HEK293 (cell line): ENCODE results near the gene CNIH1.

Experiments
- CTCF ChIP-seq: fragments of 450-650 bp; formaldehyde crosslinking; IDR thresholded peaks from 2 replicates; pipeline ENCODE4 v1.5.1; 2016; ENCODE audit warnings: missing biosample characterization, missing genetic modification characterization
- ZNF155 ChIP-seq: fragments of 450-650 bp; formaldehyde crosslinking; IDR thresholded peaks from 2 replicates; pipeline ENCODE4 v1.5.1; 2016; ENCODE audit warnings: missing biosample characterization, missing genetic modification characterization
- ZNF626 ChIP-seq: fragments of 450-650 bp; sonication (Bioruptor Pico); formaldehyde crosslinking; IDR thresholded peaks from 2 replicates; pipeline ENCODE4 v1.5.1; 2018; ENCODE audit warnings: missing biosample characterization, missing genetic modification characterization, inconsistent platforms
- TF ChIP-seq, protein P1 (sequence below): fragments of 450-650 bp; formaldehyde crosslinking; IDR thresholded peaks from 2 replicates; pipeline ENCODE4 v1.5.1; 2016; ENCODE audit warnings: missing biosample characterization, missing genetic modification characterization

GRCh38 chr14:54399560-54399959, 41.6 kb downstream of the CNIH1 start:
- TF ChIP-seq ZNF626, result no peak
- no peak for TF ChIP-seq ZNF155 (tag by site-specific recombination)
- TF ChIP-seq CTCF, result no peak
- TF ChIP-seq, protein P1, sequence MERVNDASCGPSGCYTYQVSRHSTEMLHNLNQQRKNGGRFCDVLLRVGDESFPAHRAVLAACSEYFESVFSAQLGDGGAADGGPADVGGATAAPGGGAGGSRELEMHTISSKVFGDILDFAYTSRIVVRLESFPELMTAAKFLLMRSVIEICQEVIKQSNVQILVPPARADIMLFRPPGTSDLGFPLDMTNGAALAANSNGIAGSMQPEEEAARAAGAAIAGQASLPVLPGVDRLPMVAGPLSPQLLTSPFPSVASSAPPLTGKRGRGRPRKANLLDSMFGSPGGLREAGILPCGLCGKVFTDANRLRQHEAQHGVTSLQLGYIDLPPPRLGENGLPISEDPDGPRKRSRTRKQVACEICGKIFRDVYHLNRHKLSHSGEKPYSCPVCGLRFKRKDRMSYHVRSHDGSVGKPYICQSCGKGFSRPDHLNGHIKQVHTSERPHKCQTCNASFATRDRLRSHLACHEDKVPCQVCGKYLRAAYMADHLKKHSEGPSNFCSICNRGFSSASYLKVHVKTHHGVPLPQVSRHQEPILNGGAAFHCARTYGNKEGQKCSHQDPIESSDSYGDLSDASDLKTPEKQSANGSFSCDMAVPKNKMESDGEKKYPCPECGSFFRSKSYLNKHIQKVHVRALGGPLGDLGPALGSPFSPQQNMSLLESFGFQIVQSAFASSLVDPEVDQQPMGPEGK (tag by site-specific recombination), result no peak
